GM21786 (cell line): ENCODE results near the gene TMEM220.

ENCODE experiments used
- ATAC-seq: cut with Tn5 transposase; IDR thresholded peaks from one replicate; pipeline ENCODE4 v1.9.1; 2021; ENCODE audit not compliant: unreplicated experiment

The TMEM220 gene

DNA sequence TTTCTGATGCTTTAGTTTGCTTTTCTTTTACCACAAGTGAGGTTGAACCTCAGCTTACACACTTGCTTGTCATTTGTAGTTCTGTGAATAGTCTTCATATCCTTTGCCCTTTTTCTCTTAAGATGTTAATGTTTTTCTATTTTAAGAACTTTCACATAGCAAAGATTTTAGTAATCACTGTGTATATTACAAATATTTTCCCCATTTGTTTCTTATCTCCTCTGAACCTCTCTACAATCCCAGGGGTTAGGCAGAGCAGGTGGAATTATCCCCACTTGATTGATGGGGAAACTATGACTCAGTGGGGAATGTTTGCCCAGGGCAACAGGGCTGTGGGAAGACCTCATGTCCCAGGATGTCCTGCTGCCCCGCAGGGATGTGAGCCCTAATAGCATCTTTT is 61.0 kb downstream of the TMEM220 start:
- ATAC-seq = no peak

- no peak for ATAC-seq
Observed at GRCh38 chr17:10666906-10667305, 62.9 kb downstream of the TMEM220 start.

GRCh38 chr17:10664571-10664970 is 65.3 kb downstream of the TMEM220 start:
- no peak for ATAC-seq
